K562 (cell line): Measurements from ENCODE around the gene HNRNPF. TPM values are rescaled to one million over a fixed set of nuclear protein-coding genes. Genes with fewer than 3 reads are reported as not detected.
"Not testable (repeated sequence)": the region's sequence is repeated elsewhere in the genome, so short reads cannot be mapped to it uniquely, and the experiment has no call there.

Source experiments
- ATAC-seq: fragments of 200-7000 bp; cut with Tn5 transposase; 3 replicates; pipeline ENCODE4 v1.9.1; 2020; ENCODE audit warnings: moderate library complexity
- BruUV-seq: library from RNA; stranded (reverse); fragments of 400-500 nt; replicated peaks from 2 replicates; lab custom pipeline; 2021; lab: Mats Ljungman, UMichigan
- CTCF ChIA-PET: fragments of 300-600 bp; formaldehyde crosslinking; extraction: SDS; loops from one replicate; lab custom pipeline; 2021; ENCODE audit warnings: low intra/inter-chr PET ratio; lab: Yijun Ruan, JAX
- POLR2A ChIA-PET: fragments of 300-600, 350-650 bp; sonication (Branson Sonifier 250); formaldehyde crosslinking; extraction: SDS; loops from one replicate; lab custom pipeline; 2021; ENCODE audit warnings: antibody characterized with exemption, inconsistent platforms; lab: Yijun Ruan, JAX
- DNase-seq, 4 experiments: peaks; one replicate each; pipeline versions ENCODE4 v3.0.0 to v3.0.0-alpha.2; 2011 to 2018; ENCODE audit warnings: low spot score in 3 of 4, mixed read lengths in 3 of 4; ENCODE audit errors: extremely low read depth in 1 of 4
- FAIRE-seq: peaks from 2 replicates; lab custom pipeline; 2011; peaks lifted over from hg19 to GRCh38; lab: Jason Lieb, UNC
- H2AFZ ChIP-seq: 2 replicates; pipeline ENCODE4 v1.6.0; 2011; ENCODE audit warnings: low read depth, low read length, control low read depth, inconsistent platforms
- H3K27ac ChIP-seq: fragments of 200-600 bp; 3 replicates; pipeline ENCODE4 v1.8.0; 2011; ENCODE audit warnings: low read depth, mild to moderate bottlenecking, control low read depth, inconsistent platforms, low read length, moderate library complexity, mixed read lengths; ENCODE audit errors: extremely low read depth
- H3K27me3 ChIP-seq, 2 experiments: fragments of 300-600 bp in 1 of 2; 2 replicates in 1 of 2; 3 replicates in 1 of 2; pipeline versions ENCODE4 v1.6.0 to v1.8.0; 2011; ENCODE audit warnings: inconsistent platforms in 2 of 2, low read length in 2 of 2, mild to moderate bottlenecking in 1 of 2, mixed read lengths in 1 of 2, moderate library complexity in 1 of 2; ENCODE audit not compliant: control insufficient read depth in 2 of 2, insufficient read depth in 2 of 2
- H3K36me3 ChIP-seq: fragments of 300-600 bp; 3 replicates; pipeline ENCODE4 v1.8.0; 2011; ENCODE audit warnings: mild to moderate bottlenecking, low read length, inconsistent platforms; ENCODE audit not compliant: control insufficient read depth, insufficient read depth
- H3K4me1 ChIP-seq, 2 experiments: fragments of 200-600 bp in 1 of 2; replicated peaks in 1 of 2; 2 replicates in 1 of 2; 3 replicates in 1 of 2; pipeline versions ENCODE4 v1.5.1 to v1.8.0; 2011; ENCODE audit warnings: inconsistent platforms in 2 of 2, low read length in 2 of 2, mild to moderate bottlenecking in 1 of 2, mixed read lengths in 1 of 2, moderate library complexity in 1 of 2; ENCODE audit not compliant: control insufficient read depth in 2 of 2, insufficient read depth in 2 of 2
- H3K4me2 ChIP-seq: 2 replicates; pipeline ENCODE4 v1.6.1; 2011; ENCODE audit warnings: low read length, control low read depth, inconsistent platforms, mixed read lengths; ENCODE audit not compliant: insufficient read depth
- H3K4me3 ChIP-seq: fragments of 200-600 bp; sonication (generic), shearing (Covaris generic); 2 replicates; pipeline ENCODE4 v1.5.1; 2016; ENCODE audit warnings: control low read depth, inconsistent platforms
- H3K79me2 ChIP-seq: fragments of 200-600 bp; 3 replicates; pipeline ENCODE4 v1.8.0; 2011; ENCODE audit warnings: low read length, inconsistent platforms; ENCODE audit not compliant: control insufficient read depth, insufficient read depth
- H3K9ac ChIP-seq, 2 experiments: 2 replicates each; pipeline versions ENCODE4 v1.6.0 to v1.6.1; 2011; ENCODE audit warnings: low read depth in 2 of 2, low read length in 2 of 2, control low read depth in 1 of 2, inconsistent platforms in 1 of 2, mild to moderate bottlenecking in 1 of 2, mixed read lengths in 1 of 2; ENCODE audit not compliant: insufficient read depth in 1 of 2
- H3K9me1 ChIP-seq: one replicate; pipeline ENCODE4 v1.6.0; 2011; ENCODE audit warnings: inconsistent platforms, mild to moderate bottlenecking, low read length, moderate library complexity; ENCODE audit not compliant: control insufficient read depth, insufficient read depth
- H3K9me3 ChIP-seq: replicated peaks from 2 replicates; pipeline ENCODE4 v1.5.1; 2011; ENCODE audit warnings: low read depth, low read length, inconsistent platforms; ENCODE audit not compliant: control insufficient read depth, insufficient read depth
- H4K20me1 ChIP-seq: replicated peaks from 2 replicates; pipeline ENCODE4 v1.6.1; 2011; ENCODE audit warnings: low read length, inconsistent platforms, mixed read lengths; ENCODE audit not compliant: control insufficient read depth, insufficient read depth
- ARID1B ChIP-seq: fragments of 450-650 bp; IDR thresholded peaks from 2 replicates; pipeline ENCODE4 v1.6.1; 2016; ENCODE audit warnings: antibody characterized with exemption, mild to moderate bottlenecking, inconsistent platforms
- DPF2 ChIP-seq: fragments of 450-650 bp; IDR thresholded peaks from 2 replicates; pipeline ENCODE4 v1.6.1; 2016
- HMBOX1 ChIP-seq: sonication (generic); IDR thresholded peaks from 2 replicates; pipeline ENCODE4 v1.6.1; 2016
- TRIM24 ChIP-seq, 2 experiments: fragments of 450-650 bp; IDR thresholded peaks; 2 replicates each; pipeline ENCODE4 v1.6.1; 2016
- ZBTB33 ChIP-seq: sonication (generic); formaldehyde crosslinking; IDR thresholded peaks from 2 replicates; pipeline ENCODE4 v1.8.1; 2023; ENCODE audit warnings: mild to moderate bottlenecking, missing genetic modification reagents
- ZNF316 ChIP-seq: fragments of 450-650 bp; IDR thresholded peaks from 2 replicates; pipeline ENCODE4 v1.6.1; 2016
- WGBS: fragments of 100-300 bp; shearing (Covaris generic); methylation state at CpG from one replicate; pipeline ENCODE4 v1.1.6; 2016; ENCODE audit warnings: low coverage, mixed read lengths; ENCODE audit not compliant: insufficient coverage; ENCODE audit errors: missing lambda C conversion rate; 5-methylcytosine and 5-hydroxymethylcytosine counted together
- in situ Hi-C: fragments of 300-500 bp; cut with MboI; formaldehyde crosslinking; loops from 4 replicates; pipeline ENCODE4 v1.15.0; 2018; ENCODE audit warnings: inconsistent platforms, mixed read lengths
- intact Hi-C: fragments of 100-400 bp; cut with micrococcal nuclease; formaldehyde crosslinking; loops from 2 replicates; pipeline ENCODE4 v1.14.2; 2022
- polyA plus RNA-seq, 8 experiments: library from polyadenylated mRNA; depleted of rRNA in 4 of 8; stranded (reverse) in 5 of 8; unstranded in 3 of 8; fragments of >200 nt; fragmentation: Nextera tagmentation in 2 of 8; fragmentation: Illumina TruSeq in 1 of 8; extraction: Ambion mirVana in 2 of 8; extraction: Trizol in 1 of 8; gene quantifications; 2 replicates each; pipeline versions ENCODE4 v1.2.1 to v1.2.3, GENCODE V29; 2011 to 2014; ENCODE audit warnings: inconsistent platforms in 1 of 8, missing spikeins in 1 of 8
- total RNA-seq, 7 experiments: library from RNA; depleted of rRNA in 6 of 7; stranded (reverse); fragments of >200 nt in 6 of 7; fragmentation: Illumina TruSeq in 2 of 7; extraction: Trizol in 2 of 7; gene quantifications; 2 replicates each; pipeline versions ENCODE4 v1.2.1 to v1.2.3, GENCODE V29; 2011 to 2021; ENCODE audit warnings: low replicate concordance in 1 of 7

The HNRNPF gene
- total and polyA plus RNA-seq, 9 of the 15 experiments (the other 6 are each of a cell fraction or from before 2014, with no cell fraction given) = 192 to 489 (median 416) TPM

- H3K27me3 ChIP-seq, H3K36me3 ChIP-seq, FAIRE-seq, H4K20me1 ChIP-seq, CTCF ChIA-PET, H3K27ac ChIP-seq, in situ Hi-C loops, DNase-seq, H3K9ac ChIP-seq, H3K9me1 ChIP-seq, H2AFZ ChIP-seq, H3K4me2 ChIP-seq, H3K9me3 ChIP-seq, intact Hi-C loops, H3K79me2 ChIP-seq, H3K4me3 ChIP-seq, ATAC-seq, BruUV-seq: not testable (repeated sequence)
- POLR2A ChIA-PET = interaction anchor here (1.0 kb wide), 1 partner anchor 10 kb away, joined by 3 read pairs; the partner anchor contains the start of gene ZNF487
- peaks cover 15 to 36% of the 10 kb centered on the region in 2 experiments; a peak in 4 of 5 replicates for H3K4me1 ChIP-seq
- WGBS = 82% methylated on average over 12 of the region's 12 CpGs
- 0 out of 2 replicates have a peak, but pooled peaks have one; percentile 14 for TF ChIP-seq HMBOX1
- peak in 1 of 2 experiments; percentile 51; a peak in 1 of 4 replicates for TF ChIP-seq TRIM24 (IDR thresholded peaks at IDR 0.05)
- TF ChIP-seq ARID1B = 0 out of 2 replicates have a peak, but pooled peaks have one; percentile 29
- TF ChIP-seq ZNF316 = peak; percentile 46
- TF ChIP-seq DPF2 = peak; percentile 52
- TF ChIP-seq ZBTB33 (CRISPR knock-in tag) = peak; percentile 88; the same call in 1 of the 2 replicates
Observed at GRCh38 chr10:43426476-43426875, 17.5 kb upstream of the HNRNPF start.
